Coronary artery (tissue), 2 donors: ENCODE data around the gene MYCBP.
A peak's percentile ranks its signal among the peaks of the same experiment; 100 is the strongest.
"Not testable (repeated sequence)": the region's sequence is repeated elsewhere in the genome, so short reads cannot be mapped to it uniquely, and the experiment has no call there.

Source experiments
- DNase-seq: peaks from one replicate; pipeline ENCODE4 v3.0.0-alpha.2; 2017; ENCODE audit warnings: low spot score
- H3K27ac ChIP-seq, 2 donors: fragments of 200-600 bp; sonication (generic); one replicate each; pipeline ENCODE4 v1.5.1; 2016 to 2019
- H3K4me3 ChIP-seq: fragments of 200-600 bp; sonication (generic); 2 replicates; pipeline ENCODE4 v1.5.1; 2016; ENCODE audit warnings: mild to moderate bottlenecking, moderate library complexity
- TF ChIP-seq, protein P1 (sequence below): fragments of 200-600 bp; sonication (generic); IDR thresholded peaks from one replicate; pipeline ENCODE4 v1.5.1; 2019; ENCODE audit warnings: antibody characterized with exemption

The MYCBP gene, protein sequence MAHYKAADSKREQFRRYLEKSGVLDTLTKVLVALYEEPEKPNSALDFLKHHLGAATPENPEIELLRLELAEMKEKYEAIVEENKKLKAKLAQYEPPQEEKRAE

DNA sequence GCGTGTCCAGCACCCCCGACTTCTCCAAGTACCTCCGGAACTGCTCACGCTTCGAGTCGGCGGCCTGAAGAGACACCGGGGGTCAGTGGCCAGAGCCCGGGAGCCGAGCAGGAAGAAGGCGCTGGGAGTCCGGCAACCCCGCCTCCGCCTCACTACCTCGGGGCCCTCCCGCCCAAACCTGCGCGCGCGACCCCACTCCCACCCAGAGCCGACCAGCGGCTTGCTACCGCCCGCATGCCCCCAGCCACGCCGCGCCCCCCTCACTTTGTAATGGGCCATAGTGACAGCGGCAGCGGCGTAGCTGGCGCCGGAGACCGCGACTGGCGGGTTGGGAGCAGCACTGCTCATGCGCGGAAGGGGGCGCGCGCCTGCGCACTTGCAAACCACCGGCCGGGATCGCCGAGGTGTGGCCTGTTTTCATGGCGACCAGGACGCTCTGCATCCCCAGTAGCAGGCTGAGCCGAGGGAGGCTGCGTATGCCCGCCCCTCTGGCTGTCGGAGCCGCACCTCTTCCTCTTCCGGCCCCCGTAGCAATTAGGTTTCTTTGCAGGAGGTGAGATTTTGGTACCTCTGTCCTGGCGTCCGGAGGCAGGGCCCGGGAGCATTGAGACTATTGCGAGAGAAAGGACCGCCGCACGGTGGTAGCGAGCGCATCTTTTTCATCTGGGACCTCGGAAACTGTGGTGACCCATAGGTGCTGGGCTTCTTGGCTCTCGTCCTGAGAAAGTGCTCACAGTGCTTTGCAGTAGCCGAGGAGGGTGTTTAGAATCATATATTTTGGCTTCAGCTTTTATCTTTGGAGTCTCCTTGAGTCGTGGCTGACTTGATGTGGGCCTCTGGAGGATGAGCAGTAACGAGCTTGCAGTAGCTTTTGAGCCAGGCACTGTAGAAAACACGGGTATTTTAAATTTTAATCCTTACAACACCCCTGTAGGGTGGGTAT, at the start of gene MYCBP:
MYCBP (minus strand) TSS at position 322 of the 943 bp plus-strand sequence; CDS start at position 279, 43 bp downstream.
- Histone ChIP-seq H3K4me3 (peak within 1 kb of the TSS; percentile 85), H3K27ac (peak within 1 kb of the TSS in 1 of 2 donors; percentile 71)
- peak; percentile 96 for DNase-seq
- TF ChIP-seq, protein P1, sequence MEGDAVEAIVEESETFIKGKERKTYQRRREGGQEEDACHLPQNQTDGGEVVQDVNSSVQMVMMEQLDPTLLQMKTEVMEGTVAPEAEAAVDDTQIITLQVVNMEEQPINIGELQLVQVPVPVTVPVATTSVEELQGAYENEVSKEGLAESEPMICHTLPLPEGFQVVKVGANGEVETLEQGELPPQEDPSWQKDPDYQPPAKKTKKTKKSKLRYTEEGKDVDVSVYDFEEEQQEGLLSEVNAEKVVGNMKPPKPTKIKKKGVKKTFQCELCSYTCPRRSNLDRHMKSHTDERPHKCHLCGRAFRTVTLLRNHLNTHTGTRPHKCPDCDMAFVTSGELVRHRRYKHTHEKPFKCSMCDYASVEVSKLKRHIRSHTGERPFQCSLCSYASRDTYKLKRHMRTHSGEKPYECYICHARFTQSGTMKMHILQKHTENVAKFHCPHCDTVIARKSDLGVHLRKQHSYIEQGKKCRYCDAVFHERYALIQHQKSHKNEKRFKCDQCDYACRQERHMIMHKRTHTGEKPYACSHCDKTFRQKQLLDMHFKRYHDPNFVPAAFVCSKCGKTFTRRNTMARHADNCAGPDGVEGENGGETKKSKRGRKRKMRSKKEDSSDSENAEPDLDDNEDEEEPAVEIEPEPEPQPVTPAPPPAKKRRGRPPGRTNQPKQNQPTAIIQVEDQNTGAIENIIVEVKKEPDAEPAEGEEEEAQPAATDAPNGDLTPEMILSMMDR = no peak

DNA sequence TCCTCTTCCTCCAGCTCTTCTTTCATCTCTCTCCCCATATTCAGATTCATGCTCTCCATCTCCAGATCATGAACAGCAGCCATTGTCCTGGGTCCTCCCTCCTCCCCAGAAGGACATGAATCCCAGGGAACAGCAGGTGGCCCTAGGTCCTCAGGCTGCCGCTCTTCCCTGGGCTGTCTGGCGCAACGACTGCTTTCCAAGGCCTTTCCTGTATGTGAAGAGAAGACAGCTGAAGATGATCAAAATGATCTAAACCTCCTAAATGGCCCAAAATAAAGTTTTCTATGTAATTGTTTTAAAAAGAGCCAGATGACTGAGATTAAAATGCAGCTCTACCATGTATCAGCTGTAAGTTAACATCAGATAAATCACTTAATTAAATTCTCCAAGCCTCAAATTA, 46.0 kb upstream of the MYCBP start:
- TF ChIP-seq, protein P1 = no peak
- DNase-seq = no peak
- no peak overlapping the region for H3K27ac ChIP-seq
- no peak overlapping the region for H3K4me3 ChIP-seq

DNA sequence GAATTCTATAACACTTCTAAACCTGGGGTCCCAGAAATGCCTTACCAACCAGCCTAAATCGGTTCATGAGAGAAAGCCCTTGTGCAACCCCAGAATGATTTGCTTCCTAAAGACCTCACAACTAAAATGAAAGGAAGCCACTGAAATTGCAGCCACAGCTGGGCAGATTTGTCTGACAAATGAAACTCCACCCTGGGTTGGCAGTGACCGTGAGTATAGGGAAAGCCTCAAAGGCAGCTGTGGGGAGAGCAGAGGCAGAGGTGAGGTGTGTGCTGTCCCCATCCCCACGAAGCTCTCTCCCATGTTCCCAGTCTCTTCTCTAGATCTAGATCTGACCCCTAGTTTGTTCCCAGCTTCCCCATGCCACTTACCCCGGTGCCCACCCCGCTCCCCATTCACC, 45.4 kb upstream of the MYCBP start:
- Histone ChIP-seq H3K4me3 (no peak overlapping the region), H3K27ac (no peak overlapping the region)
- DNase-seq = no peak
- TF ChIP-seq, protein P1 = no peak

DNA sequence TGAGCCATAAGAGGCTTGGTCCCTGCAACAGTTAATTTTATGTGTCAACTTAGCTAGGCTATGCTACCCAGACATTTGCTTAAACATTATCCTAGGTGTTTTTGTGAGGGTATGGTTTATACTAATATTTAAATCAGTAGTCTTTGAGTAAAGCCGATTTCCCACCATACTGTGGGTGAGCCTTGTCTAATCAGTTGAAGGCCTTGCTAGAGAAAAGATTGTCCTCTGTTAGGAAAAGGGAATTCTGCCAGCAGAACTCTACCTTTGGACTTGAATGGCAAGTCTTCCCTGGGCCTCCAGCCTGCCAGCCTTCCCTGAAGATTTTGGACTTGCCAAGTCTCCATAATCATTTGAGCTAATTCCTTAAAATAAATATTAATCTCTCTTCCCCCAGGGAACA, 44.6 kb upstream of the MYCBP start:
- TF ChIP-seq, protein P1 = no peak

DNA sequence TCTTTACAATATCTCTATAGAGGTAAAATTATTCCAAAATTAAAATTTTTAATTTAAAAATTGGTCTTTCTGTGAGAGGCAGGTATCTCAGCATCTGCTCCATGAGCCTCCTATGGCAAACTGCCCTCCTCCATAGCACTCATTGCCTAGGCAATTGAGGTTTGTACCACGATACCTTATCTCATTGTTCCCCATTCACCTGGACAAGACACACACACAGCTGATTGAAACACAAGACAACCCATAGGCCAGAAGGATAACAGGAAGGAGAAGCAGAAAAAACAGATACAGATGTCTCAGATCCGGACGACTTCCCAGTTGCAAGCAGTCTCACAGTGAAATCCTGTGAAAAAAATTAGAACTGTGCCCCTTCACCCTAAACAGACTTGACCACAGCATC, 44.2 kb upstream of the MYCBP start:
- TF ChIP-seq, protein P1 = no peak

More for the DNA sequence above, 44.6 kb upstream of the MYCBP start:
- no peak overlapping the region for H3K4me3 ChIP-seq
- DNase-seq = no peak
- no peak overlapping the region for H3K27ac ChIP-seq

DNA sequence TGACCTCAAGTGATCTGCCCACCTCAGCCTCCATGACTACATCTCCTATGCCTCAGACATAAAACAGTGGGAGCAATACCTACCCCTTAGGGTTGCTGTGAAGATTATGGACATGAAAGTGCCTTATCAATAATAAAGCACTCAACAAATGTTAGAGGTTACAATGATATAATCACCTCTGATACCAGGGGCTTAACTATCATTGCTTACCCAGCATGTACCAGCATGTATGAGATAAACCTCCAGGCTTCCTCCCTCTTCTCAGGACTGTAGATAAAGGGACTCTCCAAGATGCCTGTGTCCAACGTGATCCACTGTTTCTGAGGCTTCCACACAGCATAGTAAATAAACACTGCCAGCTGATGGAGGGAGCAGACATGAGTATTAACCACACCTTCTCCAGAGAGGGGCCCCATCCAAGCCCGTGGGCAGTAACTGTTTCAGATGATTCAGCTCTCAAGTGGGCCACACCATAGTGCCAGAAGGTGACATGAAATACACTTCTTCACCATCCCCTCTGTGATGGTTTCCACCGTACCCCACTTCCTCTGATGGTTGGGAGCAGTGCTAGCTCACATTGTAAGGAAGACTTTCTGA, 42.3 kb upstream of the MYCBP start:
- Histone ChIP-seq H3K4me3 (no peak overlapping the region), H3K27ac (no peak overlapping the region)
- no peak for DNase-seq
- TF ChIP-seq, protein P1 = no peak

More for the DNA sequence above, 44.2 kb upstream of the MYCBP start:
- Histone ChIP-seq H3K4me3 (no peak overlapping the region), H3K27ac (no peak overlapping the region)
- DNase-seq = no peak

DNA sequence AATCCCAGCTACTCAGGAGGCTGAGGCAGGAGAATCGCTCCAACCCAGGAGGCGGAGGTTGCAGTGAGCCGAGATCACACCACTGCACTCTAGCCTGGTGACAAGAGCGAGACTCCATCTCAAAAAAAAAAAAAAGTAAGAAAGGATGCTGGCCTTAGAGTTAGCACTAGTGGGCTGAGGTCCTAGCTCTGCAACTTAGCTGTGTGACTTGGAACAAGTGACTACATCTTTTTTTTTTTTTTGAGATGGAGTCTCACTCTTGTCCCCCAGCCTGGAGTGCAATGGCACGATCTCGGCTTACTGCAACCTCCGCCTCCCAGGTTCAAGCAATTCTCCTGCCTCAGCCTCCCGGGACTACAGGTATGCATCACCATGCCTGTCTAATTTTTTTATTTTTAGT, 41.8 kb upstream of the MYCBP start:
- DNase-seq, H3K27ac ChIP-seq, H3K4me3 ChIP-seq: not testable (repeated sequence)
